ENCODE data around the gene CCHCR1.

The CCHCR1 gene

DNA sequence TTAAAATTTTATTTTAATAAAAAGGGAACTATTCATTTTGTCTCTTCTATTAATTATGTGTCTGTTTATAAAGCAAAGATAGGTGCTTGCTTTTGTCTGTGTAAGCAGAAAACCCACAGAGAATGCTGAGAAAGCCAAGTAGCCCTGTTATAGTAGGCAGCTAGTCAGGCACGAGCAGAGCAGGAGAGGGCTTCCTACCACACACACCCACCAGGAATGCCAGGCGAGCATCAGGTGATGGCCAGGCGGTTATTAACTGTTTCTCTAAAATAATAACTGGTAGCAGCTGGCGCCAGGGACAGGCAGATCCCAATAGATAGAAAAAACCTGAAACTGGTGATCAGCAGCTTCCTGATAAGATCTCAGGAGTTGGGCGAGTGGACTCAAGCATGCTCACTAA, 60.9 kb downstream of the CCHCR1 start:
- FAIRE-seq = no peak

DNA sequence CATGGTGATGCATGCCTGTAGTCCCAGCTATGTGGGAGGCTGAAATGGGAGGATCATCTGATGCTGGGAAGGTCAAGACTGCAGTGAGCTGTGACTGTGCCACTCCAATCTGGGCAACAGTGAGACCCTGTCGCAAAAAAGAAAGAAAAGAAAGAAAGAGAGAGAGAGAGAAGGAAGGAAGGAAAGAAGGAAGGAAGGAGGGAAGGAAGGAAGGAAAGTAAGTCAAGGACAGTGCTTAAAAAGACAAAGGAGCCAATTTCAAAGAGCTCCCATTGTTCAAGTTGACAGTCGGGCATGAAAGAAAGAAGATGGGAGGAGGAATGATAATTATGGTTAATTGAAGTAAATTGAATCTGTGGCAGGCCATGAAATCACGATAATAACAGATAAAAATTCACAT, 61.4 kb downstream of the CCHCR1 start:
- no peak for FAIRE-seq

DNA sequence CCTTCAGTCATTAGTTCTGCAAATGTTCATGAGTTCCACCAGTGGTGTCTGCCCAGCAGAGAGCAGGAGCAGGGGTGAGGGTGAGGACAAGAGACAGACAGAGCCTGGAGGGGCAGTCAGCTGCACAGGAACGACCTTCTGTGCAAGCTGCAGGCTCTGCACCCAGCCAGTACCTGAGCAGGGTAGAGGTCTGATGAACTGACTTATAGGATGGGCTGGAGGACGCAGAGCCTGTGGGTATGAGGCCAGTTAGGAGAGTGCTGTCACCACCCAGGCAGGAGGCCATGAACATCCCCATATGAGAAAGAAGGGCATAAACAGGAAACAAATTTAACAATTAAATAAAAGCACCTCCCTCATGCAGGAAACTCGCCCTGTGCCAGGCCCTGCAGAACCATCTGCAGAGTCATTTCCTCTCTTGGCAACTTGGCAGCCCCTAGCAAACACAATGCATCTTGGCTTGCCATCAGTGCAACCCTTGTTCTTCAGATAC, 63.2 kb downstream of the CCHCR1 start:
- no peak for FAIRE-seq

DNA sequence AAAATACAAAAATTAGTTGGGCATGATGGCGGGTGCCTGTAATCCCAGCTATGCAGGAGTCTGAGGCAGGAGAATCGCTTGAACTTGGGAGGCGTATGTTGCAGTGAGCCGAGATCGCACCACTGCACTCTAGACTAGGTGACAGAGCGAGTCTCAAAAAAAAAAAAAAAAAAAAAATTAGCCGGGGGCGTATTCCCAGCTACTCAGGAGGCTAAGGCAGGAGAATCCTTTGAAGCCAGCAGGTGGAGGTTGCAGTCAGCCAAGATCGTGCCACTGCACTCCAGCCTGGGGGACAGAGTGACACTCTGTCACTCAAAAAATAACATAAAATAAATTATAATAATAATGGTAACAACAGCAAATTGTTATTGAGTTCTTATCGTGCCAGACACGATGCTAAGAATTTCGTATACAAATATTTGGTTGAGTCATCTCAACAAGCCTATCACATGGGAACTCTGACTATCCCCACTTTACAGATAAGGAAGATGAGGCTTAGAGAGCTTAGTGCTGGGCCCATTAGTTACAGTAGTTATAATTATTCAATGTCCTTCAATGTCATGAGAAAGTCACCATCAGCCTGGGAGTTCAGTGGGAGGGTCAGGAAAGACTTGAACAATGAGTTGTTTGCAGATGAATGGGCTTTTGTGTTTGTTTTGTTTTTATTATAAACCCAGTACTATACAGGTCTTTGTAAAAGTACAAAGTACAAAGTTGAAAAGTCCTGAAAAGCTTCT, 64.7 kb downstream of the CCHCR1 start:
- no peak for FAIRE-seq
